Astrocyte (in vitro differentiated cells and primary cell): ENCODE results near the gene HIVEP2. TPM values are rescaled to one million over a fixed set of nuclear protein-coding genes. Genes with fewer than 3 reads are reported as not detected.
A peak's percentile ranks its signal among the peaks of the same experiment; 100 is the strongest.

Experiments used
- DNase-seq: peaks from one replicate; pipeline ENCODE4 v3.0.0-alpha.2; 2010; ENCODE audit warnings: low read depth
- FAIRE-seq: peaks from 2 replicates; lab custom pipeline; 2011; peaks lifted over from hg19 to GRCh38; lab: Jason Lieb, UNC
- H2AFZ ChIP-seq: 2 replicates; pipeline ENCODE4 v1.6.0; 2012; ENCODE audit warnings: low read depth, low read length, inconsistent platforms
- H3K27ac ChIP-seq: 2 replicates; pipeline ENCODE4 v1.5.1; 2011; ENCODE audit warnings: low read depth, low read length, inconsistent platforms
- H3K27me3 ChIP-seq: 2 replicates; pipeline ENCODE4 v1.6.0; 2011; ENCODE audit warnings: low read length, inconsistent platforms; ENCODE audit not compliant: insufficient read depth
- H3K36me3 ChIP-seq: 2 replicates; pipeline ENCODE4 v1.5.1; 2011; ENCODE audit warnings: low read length, inconsistent platforms; ENCODE audit not compliant: insufficient read depth
- H3K4me1 ChIP-seq: 2 replicates; pipeline ENCODE4 v1.5.1; 2011; ENCODE audit warnings: low read length, inconsistent platforms; ENCODE audit not compliant: insufficient read depth
- H3K4me2 ChIP-seq: 2 replicates; pipeline ENCODE4 v1.6.0; 2012; ENCODE audit warnings: low read length, inconsistent platforms
- H3K4me3 ChIP-seq: 2 replicates; pipeline ENCODE4 v1.5.1; 2011; ENCODE audit warnings: low read depth, mild to moderate bottlenecking, low read length, inconsistent platforms; ENCODE audit not compliant: insufficient read depth
- H3K79me2 ChIP-seq: 2 replicates; pipeline ENCODE4 v1.6.0; 2012; ENCODE audit warnings: mild to moderate bottlenecking, low read length, inconsistent platforms; ENCODE audit not compliant: insufficient read depth
- H3K9ac ChIP-seq: 2 replicates; pipeline ENCODE4 v1.6.0; 2012; ENCODE audit warnings: mild to moderate bottlenecking, low read length, inconsistent platforms
- H3K9me3 ChIP-seq: 2 replicates; pipeline ENCODE4 v1.5.1; 2012; ENCODE audit warnings: low read depth, mild to moderate bottlenecking, low read length, inconsistent platforms; ENCODE audit not compliant: insufficient read depth
- H4K20me1 ChIP-seq: 2 replicates; pipeline ENCODE4 v1.6.0; 2012; ENCODE audit warnings: low read length, inconsistent platforms; ENCODE audit not compliant: insufficient read depth
- H3K27ac Mint-ChIP-seq: one replicate; pipeline ENCODE4 v1.8.0; 2021; ENCODE audit warnings: mild to moderate bottlenecking, mixed read lengths; ENCODE audit not compliant: unreplicated experiment
- H3K27me3 Mint-ChIP-seq: one replicate; pipeline ENCODE4 v1.8.0; 2021; ENCODE audit warnings: low read depth, mixed read lengths; ENCODE audit not compliant: unreplicated experiment
- H3K36me3 Mint-ChIP-seq: one replicate; pipeline ENCODE4 v1.8.0; 2021; ENCODE audit warnings: low read depth, mixed read lengths; ENCODE audit not compliant: unreplicated experiment
- H3K4me1 Mint-ChIP-seq: one replicate; pipeline ENCODE4 v1.8.0; 2021; ENCODE audit warnings: low read depth, mixed read lengths; ENCODE audit not compliant: unreplicated experiment
- H3K4me3 Mint-ChIP-seq: one replicate; pipeline ENCODE4 v1.8.0; 2021; ENCODE audit warnings: mild to moderate bottlenecking, moderate library complexity, mixed read lengths; ENCODE audit not compliant: unreplicated experiment
- H3K9me3 Mint-ChIP-seq: one replicate; pipeline ENCODE4 v1.8.0; 2021; ENCODE audit warnings: mild to moderate bottlenecking, mixed read lengths; ENCODE audit not compliant: unreplicated experiment
- EZH2 ChIP-seq: IDR thresholded peaks from 2 replicates; pipeline ENCODE4 v1.6.1; 2012; ENCODE audit warnings: mild to moderate bottlenecking, low read length, inconsistent platforms; ENCODE audit not compliant: insufficient read depth
- total RNA-seq: library from RNA; stranded (reverse); gene quantifications from 2 replicates; pipeline ENCODE4 v1.2.1, GENCODE V29; 2021
- TF ChIP-seq, protein P1 (sequence below): IDR thresholded peaks from 2 replicates; pipeline ENCODE4 v1.5.1; 2011; ENCODE audit warnings: low read depth, mild to moderate bottlenecking, inconsistent platforms, low read length, moderate library complexity; ENCODE audit not compliant: insufficient read depth

HIVEP2 gene
- total RNA-seq, 1 donor from 2014 or later = 21.2 TPM

DNA sequence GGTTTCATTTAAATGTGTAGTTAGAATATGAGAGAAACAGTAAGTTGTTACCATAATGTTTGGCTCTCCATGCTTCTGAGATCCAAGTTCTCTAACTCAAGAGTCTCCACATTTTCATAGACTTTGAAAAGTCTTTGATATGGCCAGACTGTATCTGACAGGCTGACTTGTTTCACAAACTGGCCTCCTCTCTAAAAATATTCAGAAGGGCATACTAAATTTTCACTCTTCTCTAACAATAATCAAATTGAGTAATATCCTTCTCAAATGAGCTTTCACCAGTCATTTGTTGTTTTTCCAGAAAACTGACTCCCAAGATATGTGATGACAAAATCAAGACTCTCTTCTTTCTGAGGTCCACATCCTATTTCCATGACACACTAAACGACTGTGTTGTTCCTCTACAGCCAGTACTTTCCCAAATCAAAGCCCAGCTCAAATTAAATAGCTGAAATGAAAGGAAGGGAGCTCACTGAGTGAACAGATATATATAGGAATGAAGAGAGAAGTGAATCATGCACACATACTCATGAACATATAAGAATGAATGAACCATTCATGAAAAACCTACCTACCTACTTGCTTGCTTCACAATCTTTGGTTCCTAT, 15.1 kb downstream of the HIVEP2 start:
- Histone ChIP-seq H3K9me3 (no peaks in the 10 kb centered on the region), H3K4me3 (no peak overlapping the region), H4K20me1 (peaks cover 14% of the 10 kb centered on the region), H3K4me1 (peaks cover 22% of the 10 kb centered on the region), H3K27ac (no peak overlapping the region), H3K9ac (no peak overlapping the region), H3K4me2 (peak overlapping the region; percentile 7), H3K79me2 (peaks cover 91% of the 10 kb centered on the region), H2AFZ (no peak overlapping the region), H3K27me3 (no peaks in the 10 kb centered on the region), H3K36me3 (no peaks in the 10 kb centered on the region)
- peaks cover 26% of the 10 kb centered on the region for H3K4me1 Mint-ChIP-seq
- peak overlapping the region; percentile 67 for H3K27ac Mint-ChIP-seq
- FAIRE-seq = peak; percentile 65
- peak; percentile 18 for DNase-seq
- H3K4me3 Mint-ChIP-seq = no peak overlapping the region
- H3K27me3 Mint-ChIP-seq = no peaks in the 10 kb centered on the region
- H3K36me3 Mint-ChIP-seq = no peaks in the 10 kb centered on the region
- TF ChIP-seq, protein P1, sequence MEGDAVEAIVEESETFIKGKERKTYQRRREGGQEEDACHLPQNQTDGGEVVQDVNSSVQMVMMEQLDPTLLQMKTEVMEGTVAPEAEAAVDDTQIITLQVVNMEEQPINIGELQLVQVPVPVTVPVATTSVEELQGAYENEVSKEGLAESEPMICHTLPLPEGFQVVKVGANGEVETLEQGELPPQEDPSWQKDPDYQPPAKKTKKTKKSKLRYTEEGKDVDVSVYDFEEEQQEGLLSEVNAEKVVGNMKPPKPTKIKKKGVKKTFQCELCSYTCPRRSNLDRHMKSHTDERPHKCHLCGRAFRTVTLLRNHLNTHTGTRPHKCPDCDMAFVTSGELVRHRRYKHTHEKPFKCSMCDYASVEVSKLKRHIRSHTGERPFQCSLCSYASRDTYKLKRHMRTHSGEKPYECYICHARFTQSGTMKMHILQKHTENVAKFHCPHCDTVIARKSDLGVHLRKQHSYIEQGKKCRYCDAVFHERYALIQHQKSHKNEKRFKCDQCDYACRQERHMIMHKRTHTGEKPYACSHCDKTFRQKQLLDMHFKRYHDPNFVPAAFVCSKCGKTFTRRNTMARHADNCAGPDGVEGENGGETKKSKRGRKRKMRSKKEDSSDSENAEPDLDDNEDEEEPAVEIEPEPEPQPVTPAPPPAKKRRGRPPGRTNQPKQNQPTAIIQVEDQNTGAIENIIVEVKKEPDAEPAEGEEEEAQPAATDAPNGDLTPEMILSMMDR = no peak
- TF ChIP-seq EZH2 = no peak
- H3K9me3 Mint-ChIP-seq = no peaks in the 10 kb centered on the region

DNA sequence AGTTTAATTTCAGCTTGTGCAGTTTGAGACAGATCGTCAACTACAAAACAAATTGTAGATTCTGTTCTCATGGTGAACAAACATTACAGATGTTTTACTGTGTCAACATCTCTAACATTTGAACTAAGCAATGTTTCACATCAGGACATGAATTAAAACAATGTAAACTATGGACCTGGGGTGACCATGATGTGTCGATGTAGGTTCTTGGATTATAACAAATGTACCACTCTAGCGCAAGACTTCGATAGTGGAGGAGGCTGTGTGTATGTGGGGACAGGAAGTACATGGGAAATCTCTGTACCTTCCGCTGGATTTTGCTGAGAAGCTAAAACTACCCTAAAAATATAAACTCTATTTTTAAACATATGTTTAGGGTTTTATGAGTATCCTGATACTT, 17.1 kb downstream of the HIVEP2 start:
- H3K4me1 Mint-ChIP-seq = peaks cover 26% of the 10 kb centered on the region

GRCh38 chr6:142927271-142927580, 17.8 kb downstream of the HIVEP2 start:
- Mint-ChIP-seq H3K4me3 (peak overlapping the region; percentile 87), H3K9me3 (no peaks in the 10 kb centered on the region), H3K4me1 (peaks cover 26% of the 10 kb centered on the region), H3K27me3 (no peaks in the 10 kb centered on the region), H3K27ac (peak overlapping the region; percentile 94), H3K36me3 (no peaks in the 10 kb centered on the region)
- peak; percentile 55 for DNase-seq
- peak overlapping the region; percentile 91 for H3K27ac ChIP-seq
- FAIRE-seq = no peak
- peaks cover 83% of the 10 kb centered on the region for H3K79me2 ChIP-seq
- TF ChIP-seq, protein P1 = no peak
- TF ChIP-seq EZH2 = no peak
- H3K36me3 ChIP-seq = no peaks in the 10 kb centered on the region
- peaks cover 22% of the 10 kb centered on the region for H3K4me1 ChIP-seq
- H3K27me3 ChIP-seq = no peaks in the 10 kb centered on the region
- H3K4me3 ChIP-seq = peak overlapping the region; percentile 71
- H3K4me2 ChIP-seq = peak overlapping the region; percentile 95
- H3K9me3 ChIP-seq = no peaks in the 10 kb centered on the region
- H3K9ac ChIP-seq = peak overlapping the region; percentile 92
- H4K20me1 ChIP-seq = peaks cover 9% of the 10 kb centered on the region
- peak overlapping the region; percentile 41 for H2AFZ ChIP-seq

More for the DNA sequence above, 17.1 kb downstream of the HIVEP2 start:
- TF ChIP-seq, protein P1 = no peak
- TF ChIP-seq EZH2 = no peak
- Histone ChIP-seq H3K27me3 (no peaks in the 10 kb centered on the region), H2AFZ (no peak overlapping the region), H3K4me1 (peaks cover 22% of the 10 kb centered on the region), H3K36me3 (no peaks in the 10 kb centered on the region), H3K4me2 (peak overlapping the region; percentile 95), H3K79me2 (peaks cover 82% of the 10 kb centered on the region), H3K9ac (peak overlapping the region; percentile 92), H3K27ac (peak overlapping the region; percentile 91), H3K4me3 (no peak overlapping the region), H3K9me3 (no peaks in the 10 kb centered on the region), H4K20me1 (peaks cover 9% of the 10 kb centered on the region)
- H3K4me3 Mint-ChIP-seq = peak overlapping the region; percentile 87
- no peaks in the 10 kb centered on the region for H3K36me3 Mint-ChIP-seq
- no peaks in the 10 kb centered on the region for H3K27me3 Mint-ChIP-seq
- no peaks in the 10 kb centered on the region for H3K9me3 Mint-ChIP-seq
- no peak for DNase-seq
- H3K27ac Mint-ChIP-seq = peak overlapping the region; percentile 94
- FAIRE-seq = no peak
